BJ (cell line): ENCODE results near the gene RECQL5. TPM values are rescaled to one million over a fixed set of nuclear protein-coding genes. Genes with fewer than 3 reads are reported as not detected.

Experiments used
- CTCF ChIA-PET: fragments of 350-600 bp; formaldehyde crosslinking; extraction: SDS; loops from one replicate; lab custom pipeline; 2021; ENCODE audit warnings: antibody characterized with exemption, inconsistent platforms; lab: Yijun Ruan, JAX
- POLR2A ChIA-PET: fragments of 300-600 bp; sonication (Branson Sonifier 250); formaldehyde crosslinking; extraction: SDS; loops from one replicate; lab custom pipeline; 2021; ENCODE audit warnings: antibody characterized with exemption; lab: Charles Lee
- DNase-seq: peaks from one replicate; pipeline ENCODE4 v3.0.0-alpha.2; 2011; ENCODE audit warnings: low read depth
- H3K27me3 ChIP-seq: 2 replicates; pipeline ENCODE4 v1.6.0; 2011; ENCODE audit warnings: low read length; ENCODE audit not compliant: control insufficient read depth, insufficient read depth
- H3K36me3 ChIP-seq: 2 replicates; pipeline ENCODE4 v1.5.1; 2011; ENCODE audit warnings: low read length; ENCODE audit not compliant: control insufficient read depth, insufficient read depth
- H3K4me3 ChIP-seq: 2 replicates; pipeline ENCODE4 v1.5.1; 2011; ENCODE audit warnings: low read depth, mild to moderate bottlenecking, control low read depth, low read length
- polyA plus RNA-seq: library from polyadenylated mRNA; depleted of rRNA; stranded (reverse); fragments of >200 nt; gene quantifications from 2 replicates; pipeline ENCODE4 v1.2.3, GENCODE V29; 2011
- TF ChIP-seq, protein P1 (sequence below): IDR thresholded peaks from 2 replicates; pipeline ENCODE4 v1.5.1; 2011; ENCODE audit warnings: low read depth, mild to moderate bottlenecking, control low read depth, inconsistent platforms, low read length, moderate library complexity; ENCODE audit not compliant: insufficient read depth

Gene RECQL5
- polyA plus RNA-seq, 1 experiment: 14.2 TPM

- DNase-seq: no peak
- ChIA-PET POLR2A (no interaction called here), CTCF (interaction anchor here (1.0 to 3.0 kb wide), 7 partner anchors 9 to 163 kb away, joined by 3 to 22 read pairs (median 5); partner anchors contain the start of gene SMIM5)
- TF ChIP-seq, protein P1, sequence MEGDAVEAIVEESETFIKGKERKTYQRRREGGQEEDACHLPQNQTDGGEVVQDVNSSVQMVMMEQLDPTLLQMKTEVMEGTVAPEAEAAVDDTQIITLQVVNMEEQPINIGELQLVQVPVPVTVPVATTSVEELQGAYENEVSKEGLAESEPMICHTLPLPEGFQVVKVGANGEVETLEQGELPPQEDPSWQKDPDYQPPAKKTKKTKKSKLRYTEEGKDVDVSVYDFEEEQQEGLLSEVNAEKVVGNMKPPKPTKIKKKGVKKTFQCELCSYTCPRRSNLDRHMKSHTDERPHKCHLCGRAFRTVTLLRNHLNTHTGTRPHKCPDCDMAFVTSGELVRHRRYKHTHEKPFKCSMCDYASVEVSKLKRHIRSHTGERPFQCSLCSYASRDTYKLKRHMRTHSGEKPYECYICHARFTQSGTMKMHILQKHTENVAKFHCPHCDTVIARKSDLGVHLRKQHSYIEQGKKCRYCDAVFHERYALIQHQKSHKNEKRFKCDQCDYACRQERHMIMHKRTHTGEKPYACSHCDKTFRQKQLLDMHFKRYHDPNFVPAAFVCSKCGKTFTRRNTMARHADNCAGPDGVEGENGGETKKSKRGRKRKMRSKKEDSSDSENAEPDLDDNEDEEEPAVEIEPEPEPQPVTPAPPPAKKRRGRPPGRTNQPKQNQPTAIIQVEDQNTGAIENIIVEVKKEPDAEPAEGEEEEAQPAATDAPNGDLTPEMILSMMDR: no peak
- Histone ChIP-seq H3K4me3 (no peak overlapping the region), H3K27me3 (peaks cover 13% of the 10 kb centered on the region), H3K36me3 (no peaks in the 10 kb centered on the region)
Measured at GRCh38 chr17:75590314-75590761, 76.6 kb downstream of the RECQL5 start.

- peaks cover 16% of the 10 kb centered on the region for H3K27me3 ChIP-seq
- TF ChIP-seq, protein P1: no peak
- peak overlapping the region; percentile 54 for H3K4me3 ChIP-seq
- no peaks in the 10 kb centered on the region for H3K36me3 ChIP-seq
- no peak for DNase-seq
- CTCF ChIA-PET: interaction anchor here (0.6 to 3.0 kb wide), 8 partner anchors 9 to 163 kb away, joined by 3 to 22 read pairs (median 4); partner anchors contain the start of gene SMIM5
- POLR2A ChIA-PET: no interaction called here
Measured at GRCh38 chr17:75589919-75590303, 77.0 kb downstream of the RECQL5 start.

- CTCF ChIA-PET: interaction anchor here (0.6 to 3.0 kb wide), 11 partner anchors 9 to 164 kb away, joined by 3 to 22 read pairs (median 5); partner anchors contain the start of gene SMIM5
- DNase-seq: no peak
- TF ChIP-seq, protein P1: peak; percentile 41
- Histone ChIP-seq H3K27me3 (peaks cover 18% of the 10 kb centered on the region), H3K36me3 (no peaks in the 10 kb centered on the region), H3K4me3 (peak overlapping the region; percentile 54)
- POLR2A ChIA-PET: no interaction called here
Measured at GRCh38 chr17:75589012-75589918, 77.7 kb downstream of the RECQL5 start.

GRCh38 chr17:75588596-75589011, 78.3 kb downstream of the RECQL5 start:
- POLR2A ChIA-PET: no interaction called here
- TF ChIP-seq, protein P1: no peak
- CTCF ChIA-PET: interaction anchor here (0.6 to 1.2 kb wide), 5 partner anchors 8 to 327 kb away, joined by 3 to 8 read pairs (median 5); partner anchors contain the start of genes MRPS7 and SMIM5

More at GRCh38 chr17:75588596-75589011, 78.3 kb downstream of the RECQL5 start:
- Histone ChIP-seq H3K4me3 (peak overlapping the region; percentile 23), H3K36me3 (no peaks in the 10 kb centered on the region), H3K27me3 (peaks cover 17% of the 10 kb centered on the region)
- no peak for DNase-seq
